Testis (tissue), 2 donors: ENCODE data around the gene SGPL1.

Experiments used
- POLR2A ChIP-seq: fragments of 450-650 bp; IDR thresholded peaks from one replicate; pipeline ENCODE4 v1.6.1; 2017; ENCODE audit warnings: antibody characterized with exemption, mild to moderate bottlenecking, moderate library complexity
- TF ChIP-seq, protein P1 (sequence below), 3 experiments: fragments of 450-650 bp in 2 of 3; fragments of 200-600 bp in 1 of 3; sonication (generic) in 1 of 3; IDR thresholded peaks; one replicate each; pipeline ENCODE4 v1.5.1; 2016 to 2019; ENCODE audit warnings: antibody characterized with exemption in 3 of 3, mild to moderate bottlenecking in 2 of 3, moderate library complexity in 1 of 3

DNA sequence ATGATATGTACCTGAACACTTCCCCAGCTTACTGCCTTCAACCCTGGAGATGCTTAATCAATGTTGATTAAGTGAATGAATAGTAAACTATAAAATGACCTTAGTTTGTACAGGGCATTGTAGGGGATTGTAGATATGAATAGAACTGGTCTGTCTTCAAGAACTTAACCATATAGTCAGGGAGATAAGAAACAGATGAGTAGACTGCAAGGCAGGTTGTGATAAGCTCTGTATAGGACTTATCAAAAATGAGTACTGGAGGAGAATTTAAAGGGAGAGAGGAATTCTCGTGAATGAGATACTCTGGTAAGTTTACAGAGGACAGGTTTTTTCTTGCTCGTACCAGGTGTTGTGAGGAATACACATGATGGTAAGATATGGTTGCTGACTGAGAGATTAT is 27.6 kb downstream of the SGPL1 start:
- TF ChIP-seq, protein P1, sequence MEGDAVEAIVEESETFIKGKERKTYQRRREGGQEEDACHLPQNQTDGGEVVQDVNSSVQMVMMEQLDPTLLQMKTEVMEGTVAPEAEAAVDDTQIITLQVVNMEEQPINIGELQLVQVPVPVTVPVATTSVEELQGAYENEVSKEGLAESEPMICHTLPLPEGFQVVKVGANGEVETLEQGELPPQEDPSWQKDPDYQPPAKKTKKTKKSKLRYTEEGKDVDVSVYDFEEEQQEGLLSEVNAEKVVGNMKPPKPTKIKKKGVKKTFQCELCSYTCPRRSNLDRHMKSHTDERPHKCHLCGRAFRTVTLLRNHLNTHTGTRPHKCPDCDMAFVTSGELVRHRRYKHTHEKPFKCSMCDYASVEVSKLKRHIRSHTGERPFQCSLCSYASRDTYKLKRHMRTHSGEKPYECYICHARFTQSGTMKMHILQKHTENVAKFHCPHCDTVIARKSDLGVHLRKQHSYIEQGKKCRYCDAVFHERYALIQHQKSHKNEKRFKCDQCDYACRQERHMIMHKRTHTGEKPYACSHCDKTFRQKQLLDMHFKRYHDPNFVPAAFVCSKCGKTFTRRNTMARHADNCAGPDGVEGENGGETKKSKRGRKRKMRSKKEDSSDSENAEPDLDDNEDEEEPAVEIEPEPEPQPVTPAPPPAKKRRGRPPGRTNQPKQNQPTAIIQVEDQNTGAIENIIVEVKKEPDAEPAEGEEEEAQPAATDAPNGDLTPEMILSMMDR (IDR thresholded peaks at IDR 0.05): no peak
- no peak for TF ChIP-seq POLR2A
